ENCODE results near the gene IHH.

DNA sequence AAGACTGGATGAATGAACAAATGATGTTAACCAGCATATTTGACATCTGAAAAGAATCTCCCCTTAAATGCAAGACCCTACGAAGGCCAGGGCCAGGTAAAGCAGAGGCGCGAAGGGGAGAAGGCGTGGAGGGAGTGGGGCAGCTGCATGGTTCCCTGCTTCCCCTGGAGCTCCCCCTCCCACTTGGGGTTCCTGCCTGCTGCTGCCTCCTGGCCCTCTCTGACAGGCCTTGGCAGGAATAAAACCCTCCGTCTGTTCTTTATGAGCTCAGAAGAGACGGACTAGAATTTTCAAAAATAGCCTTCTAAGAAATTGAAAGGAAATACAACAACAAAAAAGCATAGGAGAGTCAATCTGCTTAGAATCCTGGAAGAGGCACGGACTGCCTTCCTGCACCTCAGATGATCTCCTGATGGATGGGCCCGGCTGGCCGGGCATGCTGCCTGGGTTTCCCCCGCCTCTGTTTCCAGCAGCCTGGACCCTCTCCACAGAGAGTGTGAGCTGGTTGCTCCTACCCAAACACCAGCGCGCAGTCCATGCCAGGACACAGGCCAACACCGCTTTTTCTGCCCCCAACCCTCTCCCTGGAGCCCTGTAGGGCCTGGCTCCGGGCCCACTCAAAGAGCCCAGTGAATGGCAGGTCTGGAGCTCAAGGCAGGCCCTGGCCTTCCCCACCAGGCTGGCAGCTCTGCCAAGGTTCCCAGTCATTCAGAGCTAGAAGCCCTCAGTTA, 43.4 kb downstream of the IHH start:
- TF ChIP-seq, protein P1, sequence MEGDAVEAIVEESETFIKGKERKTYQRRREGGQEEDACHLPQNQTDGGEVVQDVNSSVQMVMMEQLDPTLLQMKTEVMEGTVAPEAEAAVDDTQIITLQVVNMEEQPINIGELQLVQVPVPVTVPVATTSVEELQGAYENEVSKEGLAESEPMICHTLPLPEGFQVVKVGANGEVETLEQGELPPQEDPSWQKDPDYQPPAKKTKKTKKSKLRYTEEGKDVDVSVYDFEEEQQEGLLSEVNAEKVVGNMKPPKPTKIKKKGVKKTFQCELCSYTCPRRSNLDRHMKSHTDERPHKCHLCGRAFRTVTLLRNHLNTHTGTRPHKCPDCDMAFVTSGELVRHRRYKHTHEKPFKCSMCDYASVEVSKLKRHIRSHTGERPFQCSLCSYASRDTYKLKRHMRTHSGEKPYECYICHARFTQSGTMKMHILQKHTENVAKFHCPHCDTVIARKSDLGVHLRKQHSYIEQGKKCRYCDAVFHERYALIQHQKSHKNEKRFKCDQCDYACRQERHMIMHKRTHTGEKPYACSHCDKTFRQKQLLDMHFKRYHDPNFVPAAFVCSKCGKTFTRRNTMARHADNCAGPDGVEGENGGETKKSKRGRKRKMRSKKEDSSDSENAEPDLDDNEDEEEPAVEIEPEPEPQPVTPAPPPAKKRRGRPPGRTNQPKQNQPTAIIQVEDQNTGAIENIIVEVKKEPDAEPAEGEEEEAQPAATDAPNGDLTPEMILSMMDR (IDR thresholded peaks at IDR 0.05; ENCODE audit: extremely low read depth in 1 of 2, insufficient read depth in 1 of 2, low read depth in 1 of 2, low read length in 2 of 2): no peak
- no peak for TF ChIP-seq POLR2A (IDR thresholded peaks at IDR 0.05; ENCODE audit: low read depth, low read length)
- TF ChIP-seq POLR2AphosphoS5 (IDR thresholded peaks at IDR 0.05; ENCODE audit: insufficient read depth, low read depth, low read length): no peak

Measured in endothelial cell of umbilical vein (primary cell).